ENCODE data around the gene OSBPL1A.

Gene OSBPL1A

GRCh38 chr18:24333084-24333483 lies 64.5 kb downstream of the OSBPL1A start:
- DNase-seq: no peak

- no peak for DNase-seq
Measured at GRCh38 chr18:24326211-24326610, 71.4 kb downstream of the OSBPL1A start.

DNA sequence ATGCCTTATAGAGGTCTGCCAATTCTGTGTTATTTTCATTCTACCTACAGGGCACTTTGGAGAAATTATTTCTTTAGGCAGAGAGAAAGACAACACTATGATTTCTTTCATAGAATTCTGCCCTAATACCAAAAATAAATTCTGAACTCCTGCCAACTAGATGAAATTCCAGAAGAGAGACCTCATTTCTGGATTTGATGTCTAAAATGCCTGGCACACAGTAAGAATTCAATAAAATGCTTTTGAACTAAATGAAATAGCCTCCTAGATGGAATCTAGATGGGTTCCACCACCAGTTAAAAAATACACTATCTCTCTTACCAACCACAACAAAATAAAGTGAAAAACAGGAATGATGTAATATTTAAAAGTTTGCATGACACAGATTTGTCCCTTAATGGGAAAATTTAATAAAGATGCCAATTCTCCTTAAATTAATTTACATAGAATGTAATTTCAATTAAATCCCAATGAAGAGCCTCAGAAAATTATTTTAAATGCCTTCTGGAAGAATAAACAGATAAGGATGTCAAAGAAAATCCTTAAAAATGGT lies 75.0 kb downstream of the OSBPL1A start:
- no peak for DNase-seq

GRCh38 chr18:24321071-24321470 lies 76.6 kb downstream of the OSBPL1A start:
- DNase-seq: no peak

- DNase-seq: no peak
Measured at GRCh38 chr18:24319757-24320156, 77.9 kb downstream of the OSBPL1A start.

DNA sequence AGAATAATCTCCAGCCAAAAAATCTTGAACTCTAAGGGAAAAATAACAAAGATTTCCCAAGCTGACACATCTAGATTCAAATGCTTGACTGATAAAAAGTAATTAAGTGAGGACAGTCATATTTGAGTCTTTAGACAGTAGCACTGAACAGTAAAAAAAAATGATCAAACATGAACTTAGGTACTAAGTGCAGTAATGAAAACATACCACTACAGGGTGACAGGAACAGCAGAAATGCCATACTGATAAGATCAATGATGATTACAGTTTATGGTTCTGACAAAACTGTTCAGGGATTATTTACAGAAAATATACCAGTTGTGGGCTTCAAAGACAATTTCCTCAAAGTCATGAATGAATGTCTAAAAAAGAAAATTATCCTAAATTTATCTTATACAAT lies 80.3 kb downstream of the OSBPL1A start:
- DNase-seq: no peak

DNA sequence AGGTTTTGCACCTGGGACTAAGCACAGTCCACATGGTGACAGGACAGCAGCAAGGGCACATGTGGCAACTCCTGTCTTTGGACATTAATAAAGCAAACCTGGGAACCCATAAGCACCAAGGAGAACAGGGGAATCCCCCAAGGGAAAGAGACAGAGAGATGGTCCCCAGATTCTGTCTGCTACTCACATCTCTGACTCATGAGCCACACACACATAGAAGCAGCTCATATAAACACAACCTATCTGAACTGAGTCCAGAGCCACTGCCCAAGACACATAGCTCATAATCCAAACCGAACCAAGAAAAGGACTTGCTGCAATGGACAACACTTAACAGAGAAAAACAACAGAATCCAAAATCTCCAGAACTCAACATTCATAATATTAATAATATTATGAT lies 82.5 kb downstream of the OSBPL1A start:
- DNase-seq: peak; percentile 37

- no peak for DNase-seq
Measured at GRCh38 chr18:24306201-24306600, 91.4 kb downstream of the OSBPL1A start.

GRCh38 chr18:24300703-24301102 lies 96.9 kb downstream of the OSBPL1A start:
- DNase-seq: no peak

- DNase-seq: no peak
Measured at GRCh38 chr18:24296276-24296675, 101.3 kb downstream of the OSBPL1A start.

DNA sequence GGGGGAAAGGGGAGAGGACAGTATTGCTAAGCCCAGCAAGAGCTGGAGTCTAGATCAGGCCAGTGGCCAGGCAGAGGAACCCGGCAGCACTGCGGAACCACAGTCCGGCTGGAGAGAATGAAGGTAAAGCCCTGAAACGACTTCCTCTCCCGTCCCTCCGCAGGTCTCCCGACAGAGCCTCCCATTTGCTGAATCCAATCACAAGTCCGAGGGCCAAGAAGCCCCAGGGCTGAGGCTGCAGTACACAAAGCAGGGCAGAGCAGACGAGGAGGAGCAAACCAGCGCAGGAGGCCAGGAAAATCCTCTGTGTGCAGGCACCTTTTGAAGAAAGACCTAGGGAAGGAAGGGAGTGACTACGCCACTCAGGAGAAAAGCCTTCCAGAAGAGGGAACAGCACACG lies 104.4 kb downstream of the OSBPL1A start:
- DNase-seq: no peak

DNA sequence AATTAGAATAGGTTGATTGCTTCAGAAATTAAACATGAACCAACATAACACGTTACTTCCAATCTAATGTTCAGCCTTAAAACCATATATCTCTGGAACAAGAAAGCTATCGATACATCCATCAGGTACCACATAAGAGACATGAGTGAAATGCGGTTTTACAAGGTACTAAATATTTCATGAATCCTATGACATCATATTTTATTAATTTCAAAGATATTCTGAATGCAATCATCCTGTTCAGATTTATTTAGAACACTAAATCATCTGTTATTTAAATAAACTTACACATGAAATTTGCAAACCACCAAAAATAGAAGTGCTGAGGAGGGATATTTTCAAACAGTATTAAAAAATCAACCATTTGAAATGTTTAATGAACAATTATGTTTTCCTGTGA lies 119.0 kb downstream of the OSBPL1A start:
- no peak for DNase-seq

DNA sequence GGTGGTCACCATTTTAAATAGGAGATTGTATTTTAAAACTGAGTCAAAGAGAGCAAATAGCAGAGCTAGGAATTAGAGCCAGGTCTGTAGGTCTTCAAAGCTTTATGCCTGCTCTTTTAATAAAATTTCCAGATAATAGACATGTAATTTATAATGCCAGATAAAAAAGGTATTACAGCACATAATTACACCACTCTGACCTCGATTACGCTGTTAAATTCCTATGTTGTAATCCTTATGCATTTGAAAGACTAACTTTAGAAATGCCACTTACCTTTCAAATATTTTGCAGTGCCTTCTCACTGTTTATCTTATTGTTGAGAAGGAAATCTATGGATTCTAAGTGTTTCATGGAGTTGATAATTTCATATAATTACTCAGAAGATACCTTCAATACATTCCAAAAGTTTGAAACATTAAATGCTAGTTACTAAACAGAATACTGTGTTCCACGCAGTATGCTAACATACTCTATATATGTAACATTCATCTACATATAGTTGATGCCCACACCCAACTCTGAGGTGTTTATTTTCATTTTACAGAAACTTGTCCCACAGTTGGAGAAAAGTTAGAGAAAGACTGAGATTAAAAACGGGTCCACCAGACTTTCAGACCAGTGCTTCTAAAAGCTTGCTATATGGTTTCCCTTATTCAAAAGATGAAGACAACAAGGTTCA lies 120.0 kb downstream of the OSBPL1A start:
- no peak for DNase-seq

DNA sequence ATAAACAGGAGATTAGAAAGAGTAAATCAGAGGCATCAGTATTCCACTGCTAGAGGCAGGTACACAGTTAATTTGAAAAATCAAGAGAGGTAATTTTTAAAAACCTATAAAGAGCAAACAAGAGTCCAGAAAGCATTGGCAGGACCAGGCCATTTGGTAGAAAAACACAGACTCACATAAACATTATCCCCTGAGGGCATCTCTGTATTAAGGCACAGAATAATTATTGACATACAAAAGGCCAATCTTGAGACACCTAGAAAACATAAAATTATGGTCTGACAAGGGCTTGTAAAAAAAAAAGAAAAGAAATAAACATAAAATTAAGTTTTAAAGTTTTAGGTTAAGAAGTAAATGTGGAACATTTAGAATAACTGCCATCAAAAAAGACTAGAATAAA lies 120.6 kb downstream of the OSBPL1A start:
- peak; percentile 71 for DNase-seq

DNA sequence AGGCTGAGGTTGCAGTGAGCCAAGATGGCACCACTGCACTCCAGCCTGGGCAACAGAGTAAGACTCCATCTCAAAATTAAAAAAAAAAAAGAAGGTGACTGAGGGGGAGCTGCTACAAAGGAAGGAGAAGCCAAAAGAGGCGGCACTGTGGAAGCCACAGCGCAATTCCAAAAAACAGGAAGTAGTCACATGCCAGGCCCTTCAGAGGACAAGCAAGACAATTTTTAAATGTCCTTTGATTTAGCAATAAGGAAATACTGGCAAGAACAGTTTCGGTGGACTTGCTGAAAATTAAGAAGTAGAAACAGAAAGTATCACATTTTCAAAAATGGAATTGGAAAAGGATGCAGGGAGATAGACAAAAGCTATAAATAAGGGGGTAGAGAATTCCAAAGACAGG lies 122.8 kb downstream of the OSBPL1A start:
- DNase-seq: no peak

- DNase-seq: peak; percentile 15
Measured at GRCh38 chr18:24273596-24273995, 124.0 kb downstream of the OSBPL1A start.

DNA sequence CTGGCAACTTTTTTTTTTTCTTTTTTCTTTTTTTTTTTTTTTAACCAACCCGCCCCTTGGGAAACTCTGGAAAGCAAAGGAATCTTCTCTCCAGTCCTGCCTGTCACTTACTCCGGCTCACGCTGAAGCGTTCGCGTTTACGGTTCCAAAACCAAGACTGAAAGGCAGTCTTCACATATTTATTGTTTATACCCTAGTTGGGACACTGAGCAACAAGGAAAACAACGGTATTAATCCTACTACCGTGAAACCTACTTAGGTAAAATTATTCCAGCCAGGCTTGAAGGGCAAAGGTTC lies 125.4 kb downstream of the OSBPL1A start:
- DNase-seq: no peak

DNA sequence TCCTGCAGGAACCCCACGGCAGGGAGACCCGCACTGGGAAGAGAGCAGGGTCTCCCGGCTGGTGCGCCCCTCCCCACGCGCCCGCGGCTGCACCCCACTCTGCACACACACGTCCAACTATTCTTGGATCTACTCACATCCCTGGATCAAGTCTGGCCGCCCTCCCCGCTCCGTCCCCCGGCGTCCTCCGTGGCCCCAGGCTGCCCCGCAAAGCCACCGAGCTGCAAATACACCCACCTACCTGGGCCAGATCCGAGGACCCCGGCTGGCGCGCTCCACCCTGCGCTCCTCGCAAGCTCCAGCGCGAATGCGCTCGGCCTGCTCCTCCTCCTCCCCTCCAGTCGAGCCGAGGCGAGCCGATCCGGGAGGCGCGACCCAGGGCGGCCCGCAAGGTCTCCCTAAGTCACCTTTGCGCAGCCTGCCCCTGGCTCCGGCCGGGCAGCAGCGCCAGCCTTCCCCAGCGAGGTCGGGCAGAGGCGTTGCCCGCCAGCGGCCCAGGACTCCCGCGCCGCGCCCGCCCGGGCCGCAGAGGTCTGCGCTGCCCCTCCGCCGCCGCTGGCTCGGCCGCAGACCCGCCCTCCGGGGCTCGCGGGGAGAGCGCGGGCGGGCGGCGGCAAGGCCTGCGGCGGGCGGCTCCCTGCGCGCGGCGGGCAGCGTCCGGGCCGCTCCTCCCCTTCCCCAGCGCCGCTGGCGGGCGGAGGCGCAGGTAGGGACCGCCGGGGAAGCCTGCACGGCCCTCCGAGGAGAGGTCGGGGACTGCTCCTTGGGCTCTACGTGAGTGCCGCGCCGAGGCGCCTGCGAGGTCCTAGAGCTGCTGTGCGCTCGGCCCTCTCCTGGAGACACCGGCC lies 126.0 kb downstream of the OSBPL1A start:
- peak; percentile 93 for DNase-seq

GRCh38 chr18:24270937-24271380 lies 126.7 kb downstream of the OSBPL1A start:
- peak; percentile 57 for DNase-seq

DNA sequence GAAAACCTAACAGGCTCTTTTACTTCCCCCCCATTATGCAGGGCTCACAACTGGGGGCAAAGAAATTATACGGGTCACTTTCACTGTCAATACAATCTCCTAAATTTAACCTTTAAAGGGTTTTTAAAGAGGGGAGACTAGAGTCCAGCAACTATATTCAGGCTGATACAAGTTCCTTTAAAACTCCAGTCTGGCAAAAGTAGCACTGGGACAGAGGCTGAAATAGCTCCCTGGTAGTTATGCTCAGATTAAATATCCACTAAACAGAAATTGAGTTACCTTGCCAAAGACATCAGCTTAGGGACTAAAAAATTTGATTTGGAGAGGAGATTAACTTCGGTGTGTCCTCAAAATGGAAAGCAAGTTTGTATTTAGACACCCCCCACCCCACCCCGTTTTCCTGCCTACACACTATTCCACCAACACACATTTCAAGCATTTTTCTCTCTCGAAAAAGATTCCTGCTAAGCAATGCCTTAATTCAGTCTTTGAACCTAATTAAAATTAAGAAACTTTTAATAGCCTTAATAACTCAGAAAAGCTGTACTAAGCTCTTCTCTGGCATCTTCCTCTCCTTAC lies 127.2 kb downstream of the OSBPL1A start:
- no peak for DNase-seq

GRCh38 chr18:24268784-24269550 lies 128.7 kb downstream of the OSBPL1A start:
- DNase-seq: no peak

GRCh38 chr18:24267878-24268277 lies 129.7 kb downstream of the OSBPL1A start:
- no peak for DNase-seq

- no peak for DNase-seq
Measured at GRCh38 chr18:24266131-24266530, 131.5 kb downstream of the OSBPL1A start.

Measured in NCI-H69 (cell line).